Hematopoietic multipotent progenitor cell (in vitro differentiated cells): Measurements from ENCODE around the gene ZNG1C. TPM values are rescaled to one million over a fixed set of nuclear protein-coding genes. Genes with fewer than 3 reads are reported as not detected.
"Not testable (repeated sequence)": the region's sequence is repeated elsewhere in the genome, so short reads cannot be mapped to it uniquely, and the experiment has no call there.

Source experiments
- DNase-seq, 3 donors: peaks; one replicate each; pipeline ENCODE4 v3.0.0-alpha.2; 2011 to 2015; ENCODE audit warnings: low read depth in 2 of 3, low spot score in 2 of 3
- total RNA-seq: library from RNA; depleted of rRNA; stranded (reverse); fragments of >200 nt; gene quantifications from one replicate; pipeline ENCODE4 v1.2.3, GENCODE V29; 2012

The ZNG1C gene
- 8.6 TPM for total RNA-seq

DNA sequence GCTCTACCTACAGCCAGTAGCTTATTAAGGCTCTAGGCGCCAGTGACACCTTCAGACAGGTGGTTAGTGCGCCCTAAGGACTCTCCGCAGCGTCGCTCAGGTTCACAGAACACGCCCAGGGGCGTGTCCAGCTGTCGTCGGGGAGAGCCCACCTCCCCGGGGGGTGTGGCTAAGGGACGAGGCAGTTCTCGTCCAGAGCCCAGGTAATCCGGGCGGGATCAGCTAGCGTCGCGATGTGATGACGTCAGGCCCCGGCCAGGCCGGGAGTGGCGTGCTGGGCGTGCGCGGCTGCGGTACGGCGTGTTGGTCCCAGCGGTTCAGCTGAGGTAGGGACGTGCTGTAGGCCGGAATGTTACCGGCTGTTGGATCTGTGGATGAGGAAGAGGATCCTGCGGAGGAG lies at the start of gene ZNG1C:
Gene ZNG1C (plus strand): TSS at position 301 of the 400 bp plus-strand sequence. CDS start 49 bp downstream, at position 350.
- not testable (repeated sequence) for DNase-seq

DNA sequence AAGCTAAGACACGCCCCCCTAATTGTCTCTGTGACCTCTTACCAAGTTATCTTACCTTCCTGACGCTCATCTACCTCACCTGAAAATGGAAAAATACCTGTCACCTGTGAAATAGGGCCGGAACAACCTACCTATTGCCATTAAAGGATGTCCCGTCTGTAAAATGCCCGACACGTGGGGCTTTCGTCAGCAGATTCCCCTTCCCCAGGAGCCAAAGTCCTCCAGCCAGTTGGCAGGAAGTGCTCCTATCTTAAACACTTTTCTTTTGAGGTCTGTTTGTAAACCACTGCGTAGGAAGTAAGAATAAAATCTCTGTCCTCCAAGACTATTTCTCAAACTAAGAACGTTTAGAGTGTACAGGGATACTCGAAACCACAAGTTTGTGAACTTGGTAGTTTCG lies 654 bp downstream of the ZNG1C start:
- not testable (repeated sequence) for DNase-seq

DNA sequence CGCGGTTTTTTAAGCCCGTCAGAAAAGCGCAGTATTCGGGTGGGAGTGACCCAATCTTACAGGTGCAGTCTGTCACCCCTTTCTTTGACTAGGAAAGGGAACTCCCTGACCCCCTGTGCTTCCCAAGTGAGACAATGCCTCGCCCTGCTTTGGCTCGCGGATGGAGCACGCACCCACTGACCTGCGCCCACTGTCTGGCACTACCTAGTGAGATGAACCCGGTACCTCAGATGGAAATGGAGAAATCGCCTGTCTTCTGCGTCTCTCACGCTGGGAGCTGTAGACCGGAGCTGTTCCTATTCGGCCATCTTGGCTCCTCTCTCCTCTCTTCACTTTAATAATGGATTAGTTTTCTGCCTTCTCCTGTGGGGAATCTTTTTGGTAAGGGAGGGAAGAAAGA lies 39.3 kb downstream of the ZNG1C start:
- DNase-seq = not testable (repeated sequence)

DNA sequence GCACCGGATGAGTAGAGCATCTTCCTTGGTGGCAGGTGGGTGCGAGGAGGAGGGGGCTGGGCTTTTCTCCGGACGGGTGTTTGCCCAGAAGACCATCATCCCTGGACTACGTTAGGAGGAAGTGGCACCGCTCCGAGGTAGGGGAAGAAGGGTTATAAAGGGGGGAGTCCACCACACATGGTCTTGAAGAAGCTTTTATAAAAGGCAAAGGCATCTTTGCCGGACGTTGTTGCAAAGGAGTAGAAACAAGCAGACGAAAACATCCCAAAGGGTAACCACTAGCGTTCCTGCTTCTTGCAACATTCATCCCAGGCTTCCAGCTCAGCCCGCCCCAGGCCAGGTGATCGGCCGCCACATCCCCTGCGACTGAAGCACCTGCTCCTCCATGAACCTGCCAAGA lies 60.8 kb downstream of the ZNG1C start, which contains the start of gene FOXD4L3:
Gene FOXD4L3 (plus strand): TSS at position 301 of the 400 bp plus-strand sequence. CDS start 85 bp downstream, at position 386.
- not testable (repeated sequence) for DNase-seq

DNA sequence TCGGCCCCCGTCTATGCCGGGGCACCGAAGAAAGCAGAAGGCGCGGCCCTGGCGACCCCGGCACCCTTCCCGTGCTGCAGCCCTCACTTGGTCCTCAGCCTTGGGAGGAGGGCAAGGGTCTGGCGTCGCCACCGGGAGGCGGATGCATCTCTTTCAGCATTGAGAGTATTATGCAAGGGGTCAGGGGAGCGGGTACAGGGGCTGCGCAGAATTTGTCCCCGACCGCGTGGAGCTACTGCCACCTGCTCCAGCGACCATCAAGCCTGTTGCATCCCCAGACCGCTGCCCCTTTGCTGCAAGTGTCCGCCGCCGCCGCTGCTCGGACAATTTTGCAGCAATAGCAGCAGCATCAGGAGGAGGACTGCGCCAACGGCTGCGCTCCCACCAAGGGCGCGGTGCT lies 62.0 kb downstream of the ZNG1C start:
- not testable (repeated sequence) for DNase-seq

DNA sequence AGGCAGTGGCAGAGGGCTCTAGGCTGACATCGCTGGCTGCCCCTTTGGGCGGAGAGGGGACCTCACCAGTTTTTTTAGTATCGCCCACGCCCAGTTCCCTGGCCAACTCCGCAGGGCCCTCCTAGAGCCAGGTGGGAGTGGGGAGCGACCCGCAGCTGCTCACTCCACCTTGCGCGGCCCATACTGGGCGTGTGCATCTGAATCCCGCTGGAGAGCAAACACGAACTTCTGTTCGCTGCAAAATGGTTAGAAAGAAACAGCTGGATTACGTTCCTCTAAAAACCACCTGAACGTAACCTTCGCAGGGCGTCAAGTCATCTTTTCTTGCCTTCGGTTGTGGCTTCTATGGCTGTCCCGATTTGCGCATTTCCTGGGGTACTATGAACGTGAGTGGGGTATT lies 62.4 kb downstream of the ZNG1C start:
- not testable (repeated sequence) for DNase-seq

DNA sequence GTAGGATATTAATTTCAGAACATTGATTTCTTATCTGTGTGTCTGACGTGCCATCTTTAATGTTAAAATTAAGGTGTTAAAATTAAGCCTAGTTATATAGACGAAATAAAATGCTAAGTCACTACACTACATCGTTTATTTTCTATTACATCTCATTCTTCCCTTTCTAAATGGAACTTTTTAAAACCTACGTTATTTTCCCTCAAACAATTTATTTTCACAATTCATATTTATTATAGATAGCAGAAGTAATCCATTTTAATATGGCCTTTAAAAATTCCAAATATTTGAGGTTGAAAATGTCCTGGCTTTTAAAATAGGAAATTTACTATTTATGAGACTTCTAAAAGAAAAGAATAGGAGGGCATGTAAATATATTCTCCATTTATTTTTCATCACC lies 63.0 kb downstream of the ZNG1C start:
- not testable (repeated sequence) for DNase-seq

DNA sequence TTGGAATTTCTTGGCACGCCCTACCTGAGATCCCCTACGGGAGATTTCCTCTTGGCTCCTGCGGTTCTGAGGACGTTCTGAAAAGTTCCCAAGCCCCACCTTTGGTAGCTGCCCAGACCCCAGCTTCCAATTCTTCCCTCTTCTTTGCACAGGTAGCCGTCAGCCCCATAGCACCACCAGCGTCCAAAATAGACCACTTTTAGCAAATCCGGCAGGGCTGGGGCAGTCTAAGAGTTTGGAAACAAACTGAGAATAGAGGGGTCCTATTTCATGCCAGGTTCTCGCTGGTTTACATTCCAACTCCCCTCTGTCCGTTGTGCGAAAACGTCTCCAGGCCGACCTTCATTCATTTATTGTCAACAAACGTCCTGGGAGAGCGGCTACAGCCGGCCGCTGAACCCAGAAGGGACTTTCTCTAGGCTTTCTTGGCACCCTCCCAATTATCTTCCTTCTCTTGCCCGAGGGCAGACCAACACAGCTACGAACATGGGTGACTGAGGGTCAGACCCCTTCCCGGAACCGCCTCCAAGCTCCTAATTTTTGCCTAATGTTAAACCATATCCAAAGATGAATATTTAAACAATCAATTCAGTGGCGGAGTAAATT lies 64.0 kb downstream of the ZNG1C start:
- DNase-seq = not testable (repeated sequence)

DNA sequence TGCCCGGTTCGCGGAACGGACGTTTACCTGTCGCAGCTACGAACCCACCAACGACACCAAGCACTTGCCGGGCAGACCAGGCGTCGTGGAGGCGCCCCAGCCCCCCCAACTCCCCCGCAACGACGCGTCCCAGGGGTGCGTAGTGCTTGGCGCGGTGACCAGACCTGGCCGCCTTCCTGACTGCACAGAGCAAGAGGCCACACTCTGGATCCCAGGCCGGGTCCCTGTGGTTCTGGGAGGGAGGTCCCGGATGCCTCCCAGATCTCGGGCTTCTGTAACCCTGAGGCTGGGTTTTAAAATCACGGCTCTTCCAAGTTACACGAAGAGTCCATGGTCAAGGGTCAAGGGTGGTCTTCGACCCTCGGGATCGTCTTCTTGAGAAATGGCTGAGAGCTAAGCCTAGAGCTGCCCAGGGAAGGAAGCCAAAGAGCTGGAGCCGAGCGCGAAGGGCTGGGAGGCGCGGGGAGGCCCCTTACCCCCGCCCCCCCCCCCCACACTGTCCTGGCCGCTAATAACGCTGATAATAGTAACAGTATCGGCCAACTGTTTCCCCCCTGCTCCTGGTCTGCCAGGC lies 64.7 kb downstream of the ZNG1C start:
- not testable (repeated sequence) for DNase-seq

DNA sequence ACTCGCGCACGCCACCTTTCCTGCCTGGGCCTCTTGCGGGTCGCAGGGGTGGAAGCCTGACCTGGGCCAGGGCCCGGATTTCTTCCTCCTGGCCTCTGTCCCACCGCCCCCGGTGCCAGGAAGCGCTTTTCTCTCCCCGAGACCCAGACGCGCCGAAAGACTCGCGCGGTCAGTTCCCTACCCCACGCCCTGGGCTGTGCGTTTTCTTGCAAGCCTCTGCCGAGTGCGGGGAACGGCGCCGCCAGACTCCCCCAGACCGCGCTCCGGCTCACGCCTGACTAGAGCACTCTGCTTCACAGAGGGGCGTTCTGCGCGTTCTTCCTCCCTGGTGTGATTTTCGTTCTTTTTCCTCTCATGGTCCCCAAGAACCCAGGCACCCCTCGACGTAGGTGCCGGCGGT lies 65.3 kb downstream of the ZNG1C start:
- DNase-seq = not testable (repeated sequence)

DNA sequence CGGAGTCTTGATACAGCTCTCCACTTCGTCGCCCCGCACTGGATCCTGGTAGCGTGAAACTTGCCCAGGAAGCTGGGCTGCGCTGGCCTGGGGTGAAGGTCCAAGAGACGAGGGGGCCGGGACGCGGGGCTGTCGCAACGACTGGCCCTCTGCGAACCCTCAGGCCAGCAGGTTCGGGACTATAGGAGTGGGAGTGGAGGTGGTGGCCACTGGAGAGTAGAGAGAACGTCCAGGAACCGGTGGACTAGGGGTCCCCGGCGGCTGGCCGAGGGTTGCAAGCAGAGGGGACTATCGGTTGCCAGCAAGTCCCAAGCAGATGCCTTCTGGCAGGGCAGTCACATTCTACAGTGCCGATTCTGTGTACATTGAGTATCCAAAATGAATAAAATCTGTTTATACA lies 65.9 kb downstream of the ZNG1C start:
- DNase-seq = not testable (repeated sequence)

DNA sequence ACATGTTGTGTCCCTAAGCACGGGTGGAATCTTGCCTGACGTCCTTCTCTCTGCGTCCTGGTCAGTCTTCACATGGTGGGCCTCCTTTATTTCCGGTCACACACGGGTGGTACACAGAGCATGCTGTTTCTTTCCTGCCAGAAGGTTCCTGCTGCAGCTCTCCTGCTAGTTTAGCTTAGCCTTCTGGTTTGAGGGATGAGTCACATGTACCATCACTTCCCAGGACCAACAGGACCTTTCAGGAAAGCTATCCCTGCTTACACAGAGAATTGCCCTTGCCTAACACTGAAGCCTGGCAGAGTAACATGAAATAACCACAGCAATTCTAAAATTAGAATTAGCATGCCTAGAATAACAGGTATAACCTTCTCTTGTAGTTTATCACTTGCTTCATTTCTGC lies 69.4 kb downstream of the ZNG1C start:
- not testable (repeated sequence) for DNase-seq

DNA sequence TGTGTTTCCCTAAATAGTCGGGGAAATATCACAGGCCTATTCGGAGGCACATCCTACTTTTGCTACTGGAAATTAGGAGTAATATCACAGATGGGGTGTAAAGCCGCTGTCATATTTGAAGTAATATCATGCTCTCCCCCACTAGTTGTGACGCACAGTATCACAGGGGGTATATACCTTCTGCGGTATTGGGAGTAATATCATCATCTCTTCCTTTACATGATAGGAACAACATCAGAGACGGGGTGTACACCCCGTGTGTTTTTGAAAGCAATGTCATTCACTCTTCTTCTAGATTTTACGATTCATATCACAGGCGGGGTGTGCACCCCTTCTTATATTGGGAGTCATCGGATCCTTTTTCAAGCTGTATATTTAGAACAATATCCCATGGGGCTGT lies 76.4 kb downstream of the ZNG1C start:
- not testable (repeated sequence) for DNase-seq

DNA sequence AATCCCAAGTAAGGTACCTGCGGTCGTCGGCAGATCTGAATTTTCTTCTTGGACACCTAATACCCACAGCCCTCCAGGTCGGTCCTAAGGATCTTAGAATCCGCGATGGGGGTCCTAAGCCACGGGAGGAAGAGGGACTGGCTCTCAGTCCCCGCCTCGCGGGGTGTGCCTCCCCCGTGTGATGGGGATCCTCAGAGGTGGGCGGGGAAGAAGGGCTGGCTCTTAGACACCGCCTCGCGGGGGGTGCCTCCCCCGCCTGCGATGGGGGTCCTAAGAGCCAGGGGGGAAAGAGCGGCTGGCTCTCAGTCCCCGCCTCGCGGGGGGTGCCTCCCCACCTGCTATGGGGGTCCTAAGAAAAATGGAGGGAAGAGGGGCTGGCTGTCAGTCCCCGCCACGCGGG lies 82.0 kb downstream of the ZNG1C start:
- not testable (repeated sequence) for DNase-seq

DNA sequence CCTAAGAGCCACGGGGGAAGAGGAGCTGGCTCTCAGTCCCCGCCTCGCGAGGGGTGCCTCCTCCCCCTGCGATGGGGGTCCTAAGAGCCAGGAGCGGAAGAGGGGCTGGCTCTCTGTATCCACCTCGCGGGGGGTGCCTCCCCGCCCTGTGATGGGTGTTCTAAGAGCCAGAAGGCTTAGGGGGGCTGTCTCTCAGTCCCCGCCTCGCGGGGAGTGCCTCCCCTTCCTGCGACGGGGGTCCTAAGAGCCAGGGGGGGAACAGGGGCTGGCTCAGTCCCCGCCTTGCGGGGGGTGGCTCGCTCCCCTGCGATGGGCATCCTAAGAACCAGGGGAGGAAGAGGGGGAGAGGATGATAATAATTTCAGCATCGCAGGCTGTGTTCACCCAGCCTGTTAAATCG lies 82.7 kb downstream of the ZNG1C start:
- DNase-seq = not testable (repeated sequence)

DNA sequence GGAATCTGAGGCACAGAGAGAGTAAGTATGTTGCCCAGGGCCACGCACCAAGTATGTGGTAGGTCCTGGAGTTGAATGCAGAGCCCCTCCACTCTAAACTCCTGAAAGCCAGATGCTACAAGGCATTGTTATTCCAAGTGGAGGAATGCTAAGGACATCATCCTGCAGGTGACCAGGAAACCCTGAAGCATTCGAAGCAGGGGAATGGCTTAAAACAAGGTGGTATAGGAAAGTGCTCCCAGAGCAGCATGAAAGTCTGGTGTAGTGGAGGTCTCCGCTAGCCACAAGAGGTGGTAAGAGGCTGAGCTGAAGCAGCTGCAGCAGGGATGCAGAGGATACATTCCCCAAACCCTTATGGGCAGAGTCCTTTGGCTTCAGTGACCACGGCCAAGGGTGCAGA lies 87.3 kb downstream of the ZNG1C start:
- DNase-seq = not testable (repeated sequence)

DNA sequence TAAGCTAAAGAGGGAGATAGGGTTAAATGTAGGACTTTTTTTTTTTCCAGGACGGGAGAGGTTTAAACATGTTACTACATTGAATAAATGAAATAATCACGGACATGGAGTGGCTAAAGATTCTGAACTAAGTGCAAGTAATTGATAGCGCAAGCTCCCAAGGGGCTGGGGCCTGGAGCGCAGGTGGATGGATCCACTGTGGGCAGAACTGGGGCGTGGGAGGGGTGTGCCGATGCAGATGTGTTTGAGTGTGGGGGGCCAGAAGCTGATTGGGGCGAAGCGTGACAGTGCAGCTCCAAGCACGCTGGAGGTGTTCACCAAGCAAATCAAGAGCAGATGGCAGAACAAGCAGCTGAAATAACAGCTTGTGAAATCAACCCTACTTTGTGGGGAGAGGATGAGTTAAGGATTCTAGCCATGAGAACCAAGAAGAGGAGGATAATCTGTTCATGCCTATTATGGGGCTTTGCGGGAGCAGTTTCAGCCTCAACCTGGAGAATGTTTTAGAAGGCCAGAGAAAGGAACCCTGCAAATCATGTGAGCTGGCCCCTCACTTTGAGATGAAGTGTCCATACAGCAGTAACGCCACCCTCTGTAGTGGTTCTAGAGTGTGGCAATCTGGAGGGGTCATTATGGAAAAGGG lies 88.9 kb downstream of the ZNG1C start:
- DNase-seq = not testable (repeated sequence)

DNA sequence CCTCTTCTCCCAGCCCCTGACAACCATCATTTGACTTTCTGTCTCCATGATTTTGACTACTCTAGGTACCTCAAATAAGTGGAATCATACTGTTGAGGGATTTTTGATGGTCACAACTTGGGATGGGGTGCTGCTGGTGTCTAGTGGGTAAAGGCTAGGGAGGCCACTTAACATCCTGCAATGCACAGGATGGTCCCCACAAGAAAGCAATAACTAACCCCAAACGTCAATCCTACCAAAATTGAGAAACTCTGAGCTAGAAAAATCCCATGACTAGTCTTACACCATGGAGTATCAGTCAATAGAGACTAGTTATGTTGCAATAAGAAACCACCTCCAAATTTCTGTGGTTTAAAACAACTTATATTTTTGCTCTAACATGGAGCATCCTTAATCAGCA lies 90.3 kb downstream of the ZNG1C start:
- not testable (repeated sequence) for DNase-seq

DNA sequence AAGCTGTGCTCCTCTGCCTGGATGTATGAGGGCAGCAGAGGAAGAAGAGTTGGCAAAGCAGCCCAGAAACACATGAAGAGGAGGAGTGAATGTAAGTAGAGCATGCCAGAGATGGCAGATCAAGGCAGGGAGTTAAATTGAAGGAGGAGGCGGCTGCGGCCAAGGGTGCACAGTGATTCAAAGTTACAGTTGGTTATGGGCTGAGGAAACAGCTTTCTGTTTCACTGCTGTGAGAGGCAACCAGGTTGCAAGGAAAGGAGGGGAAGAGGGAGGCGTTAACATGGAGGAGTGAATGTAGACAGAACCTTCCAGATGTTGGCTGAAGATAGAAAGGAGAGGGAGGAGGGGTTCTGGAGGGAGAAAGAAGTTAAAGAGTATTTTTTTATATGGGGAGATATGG lies 94.2 kb downstream of the ZNG1C start:
- DNase-seq = not testable (repeated sequence)

DNA sequence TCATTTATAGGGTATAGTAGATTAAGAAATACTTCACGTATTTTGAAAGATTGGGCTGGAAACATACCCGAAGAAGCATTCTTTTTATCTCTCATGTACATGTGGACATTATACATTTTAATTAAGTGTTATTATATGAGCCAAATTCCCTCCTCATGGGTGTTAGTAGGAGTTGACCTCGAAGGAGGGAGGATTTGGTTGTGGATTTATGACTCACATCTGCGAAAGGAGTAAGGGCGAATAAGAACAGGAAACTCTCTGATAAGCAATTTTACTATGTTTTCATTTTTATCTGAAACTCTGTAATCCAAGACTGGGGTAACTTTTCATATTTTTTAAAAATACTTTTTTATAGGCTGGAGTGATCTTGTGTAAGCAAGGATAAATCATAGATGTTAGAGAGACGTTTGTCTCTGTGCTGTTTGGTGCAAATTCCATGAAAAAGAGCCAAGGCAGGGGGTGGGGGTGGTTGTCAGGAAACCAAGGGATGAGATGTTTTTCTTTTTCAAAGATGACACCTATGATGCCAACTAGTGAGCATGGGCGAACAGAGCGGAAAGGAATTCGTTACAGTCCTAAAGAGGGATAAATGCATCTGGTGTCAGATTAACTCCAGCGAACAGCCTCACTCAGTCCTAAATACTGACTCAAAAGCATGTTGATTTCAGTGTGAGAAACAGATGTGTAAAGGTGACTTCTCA lies 95.0 kb downstream of the ZNG1C start:
- DNase-seq = not testable (repeated sequence)

DNA sequence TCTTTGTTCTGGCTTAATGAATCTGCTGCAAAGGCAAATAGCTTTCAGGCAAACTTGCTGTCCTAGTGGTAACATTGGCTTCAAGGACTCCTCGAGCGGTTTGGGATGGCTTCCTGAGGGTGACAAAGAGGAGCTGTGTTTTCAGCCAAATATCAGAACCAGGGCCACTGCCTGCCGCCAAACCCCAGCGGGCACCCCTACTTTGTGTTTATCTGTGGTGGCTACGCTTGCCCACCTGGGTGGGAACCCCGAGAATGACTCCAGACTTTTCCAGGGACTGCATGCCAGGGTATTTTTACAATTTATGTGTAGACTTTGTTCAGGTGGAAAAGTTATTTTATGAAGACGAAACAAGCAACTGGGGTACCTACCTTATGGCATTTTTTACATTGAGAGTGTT lies 96.2 kb downstream of the ZNG1C start:
- not testable (repeated sequence) for DNase-seq
